Measurements from ENCODE around the gene GPR108. TPM values are rescaled to one million over a fixed set of nuclear protein-coding genes. Genes with fewer than 3 reads are reported as not detected.

The GPR108 gene
- total RNA-seq, 3 donors from 2014 or later = 74.8 to 115 (median 89.2) TPM

GRCh38 chr19:6744381-6745301, 7.3 kb upstream of the GPR108 start:
- peaks cover 23% of the 10 kb centered on the region for H3K4me1 ChIP-seq (ENCODE audit: low read depth)
- ATAC-seq = peak; percentile 83
- H3K9me3 ChIP-seq = no peaks in the 10 kb centered on the region
- no peak for TF ChIP-seq CTCF (IDR thresholded peaks at IDR 0.05)
- no peaks in the 10 kb centered on the region for H3K36me3 ChIP-seq (ENCODE audit: low read depth)
- intact Hi-C loops (cut with DNase I, micrococcal nuclease) = no loop called here
- DNase-seq = peak; percentile 84 to 89 (median 86)
- H3K4me3 ChIP-seq = no peak overlapping the region

- H3K36me3 ChIP-seq (ENCODE audit: low read depth) = no peaks in the 10 kb centered on the region
- H3K9me3 ChIP-seq = no peaks in the 10 kb centered on the region
- no peak overlapping the region for H3K4me3 ChIP-seq
- DNase-seq (no peak), ATAC-seq (no peak)
- intact Hi-C loops (cut with DNase I, micrococcal nuclease) = no loop called here
- peaks cover 26% of the 10 kb centered on the region for H3K4me1 ChIP-seq (ENCODE audit: low read depth)
- no peak for TF ChIP-seq CTCF (IDR thresholded peaks at IDR 0.05)
Measured at GRCh38 chr19:6743714-6744380, 6.5 kb upstream of the GPR108 start.

- Histone ChIP-seq H3K4me1 (ENCODE audit: low read depth) (peaks cover 34% of the 10 kb centered on the region), H3K9me3 (no peaks in the 10 kb centered on the region), H3K36me3 (ENCODE audit: low read depth) (no peaks in the 10 kb centered on the region), H3K4me3 (no peak overlapping the region)
- intact Hi-C loops (cut with DNase I, micrococcal nuclease) = no loop called here
- no peak for TF ChIP-seq CTCF (IDR thresholded peaks at IDR 0.05)
- ATAC-seq (no peak), DNase-seq (peak in 1 of 3 donors; percentile 48)
Measured at GRCh38 chr19:6743066-6743465, 5.7 kb upstream of the GPR108 start.

GRCh38 chr19:6740589-6741343, 3.4 kb upstream of the GPR108 start:
- peaks cover 42% of the 10 kb centered on the region for H3K4me1 ChIP-seq (ENCODE audit: low read depth)
- intact Hi-C loops (cut with DNase I, micrococcal nuclease) = no loop called here
- H3K36me3 ChIP-seq (ENCODE audit: low read depth) = no peaks in the 10 kb centered on the region
- no peaks in the 10 kb centered on the region for H3K9me3 ChIP-seq
- no peak for TF ChIP-seq CTCF (IDR thresholded peaks at IDR 0.05)
- peak overlapping the region; percentile 69 for H3K4me3 ChIP-seq
- no peak for ATAC-seq
- peak; percentile 70 to 83 (median 77) for DNase-seq

GRCh38 chr19:6739883-6740588, 2.7 kb upstream of the GPR108 start:
- peak in 1 of 3 donors; percentile 65 for DNase-seq
- Histone ChIP-seq H3K9me3 (no peaks in the 10 kb centered on the region), H3K4me1 (ENCODE audit: low read depth) (peaks cover 38% of the 10 kb centered on the region), H3K36me3 (ENCODE audit: low read depth) (no peaks in the 10 kb centered on the region), H3K4me3 (peak overlapping the region; percentile 69)
- intact Hi-C loops (cut with DNase I, micrococcal nuclease) = no loop called here
- no peak for TF ChIP-seq CTCF (IDR thresholded peaks at IDR 0.05)
- no peak for ATAC-seq

Measured in mucosa of descending colon (tissue), 3 donors.